HCT116 (cell line): ENCODE results near the gene DLG2.

Source experiments
- CTCF ChIP-seq, 3 experiments: fragments of 200-600 bp in 1 of 3; sonication (generic) in 1 of 3; IDR thresholded peaks in 2 of 3; conservative IDR thresholded peaks in 1 of 3; 2 replicates each; pipeline ENCODE4 v1.5.1; 2012 to 2017; ENCODE audit warnings: low read depth in 2 of 3, low read length in 2 of 3, antibody characterized with exemption in 1 of 3, borderline replicate concordance in 1 of 3, control low read depth in 1 of 3, mild to moderate bottlenecking in 1 of 3, mixed read lengths in 1 of 3, mixed run types in 1 of 3, moderate library complexity in 1 of 3; ENCODE audit not compliant: insufficient read depth in 1 of 3
- EZH2 ChIP-seq: fragments of 200-600 bp; sonication (generic); IDR thresholded peaks from 2 replicates; pipeline ENCODE4 v1.6.1; 2017; ENCODE audit warnings: antibody characterized with exemption, mixed run types
- EZH2phosphoT487 ChIP-seq: fragments of 200-600 bp; IDR thresholded peaks from 2 replicates; pipeline ENCODE4 v1.6.1; 2018; ENCODE audit warnings: antibody characterized with exemption, borderline replicate concordance
- POLR2A ChIP-seq: IDR thresholded peaks from 2 replicates; pipeline ENCODE4 v1.7.0; 2011; ENCODE audit warnings: borderline replicate concordance; ENCODE audit not compliant: insufficient read depth, insufficient read length; ENCODE audit errors: extremely low read depth
- POLR2AphosphoS5 ChIP-seq: IDR thresholded peaks from 2 replicates; pipeline ENCODE4 v1.6.1; 2011; ENCODE audit warnings: mild to moderate bottlenecking, low read depth, low read length, moderate library complexity
- RAD21 ChIP-seq: IDR thresholded peaks from 2 replicates; pipeline ENCODE4 v1.6.1; 2012; ENCODE audit warnings: low read depth, mild to moderate bottlenecking
- REST ChIP-seq: IDR thresholded peaks from 2 replicates; pipeline ENCODE4 v1.6.1; 2012; ENCODE audit warnings: low read depth
- SIN3A ChIP-seq: IDR thresholded peaks from 2 replicates; pipeline ENCODE4 v1.6.1; 2012; ENCODE audit warnings: low read depth
- TF ChIP-seq, protein P1 (sequence below): IDR thresholded peaks from 2 replicates; pipeline ENCODE4 v1.6.1; 2012

- TF ChIP-seq EZH2 (no peak), EZH2phosphoT487 (no peak), POLR2AphosphoS5 (no peak), CTCF (IDR thresholded peaks at IDR 0.05 in 2 of 3, conservative IDR thresholded peaks at IDR 0.05 in 1 of 3; ENCODE audit: borderline replicate concordance in 1 of 3, insufficient read depth in 1 of 3, low read depth in 2 of 3, low read length in 2 of 3) (no peak), REST (no peak), POLR2A (no peak), SIN3A (no peak), RAD21 (no peak)
- TF ChIP-seq, protein P1, sequence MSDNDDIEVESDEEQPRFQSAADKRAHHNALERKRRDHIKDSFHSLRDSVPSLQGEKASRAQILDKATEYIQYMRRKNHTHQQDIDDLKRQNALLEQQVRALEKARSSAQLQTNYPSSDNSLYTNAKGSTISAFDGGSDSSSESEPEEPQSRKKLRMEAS = no peak
Measured at GRCh38 chr11:84675396-84676025, 951.6 kb downstream of the DLG2 start.
